ENCODE measurements around the gene HMCN2.

DNA sequence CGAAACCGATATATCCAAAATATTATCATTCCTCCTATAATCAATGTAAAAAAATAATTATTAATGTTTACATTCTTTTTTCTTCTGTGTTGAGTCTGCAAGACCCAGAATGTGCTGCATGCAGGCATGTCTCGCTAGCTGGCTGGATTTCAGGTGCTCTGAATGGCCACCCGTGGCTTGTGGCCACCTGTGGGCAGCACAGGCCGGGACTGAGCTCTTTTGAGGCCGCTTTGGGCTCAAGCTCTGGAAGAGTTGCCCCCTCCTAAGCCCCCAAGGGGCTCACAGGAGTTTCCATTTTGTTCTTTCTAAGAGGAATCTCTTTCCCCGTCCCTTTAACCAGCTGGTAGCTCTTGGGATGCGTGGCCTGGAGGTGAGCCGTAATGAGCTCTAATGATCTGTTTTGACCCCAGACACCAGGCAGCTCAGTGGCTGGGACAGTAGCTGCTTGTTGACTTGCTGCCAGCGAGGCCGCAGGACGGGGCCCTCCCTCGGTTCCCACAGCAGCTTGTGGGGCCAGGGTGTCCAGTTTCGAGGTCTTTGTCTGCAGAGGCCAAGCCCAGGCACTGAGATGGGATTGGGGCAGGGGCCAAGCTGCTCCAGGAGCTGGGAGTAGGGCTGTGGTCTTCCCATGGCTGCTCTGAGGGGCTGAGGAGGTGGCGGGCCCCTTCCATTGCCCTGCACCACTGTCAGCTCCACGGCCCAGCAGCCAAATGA lies 200.0 kb downstream of the HMCN2 start:
- TF ChIP-seq, protein P1, sequence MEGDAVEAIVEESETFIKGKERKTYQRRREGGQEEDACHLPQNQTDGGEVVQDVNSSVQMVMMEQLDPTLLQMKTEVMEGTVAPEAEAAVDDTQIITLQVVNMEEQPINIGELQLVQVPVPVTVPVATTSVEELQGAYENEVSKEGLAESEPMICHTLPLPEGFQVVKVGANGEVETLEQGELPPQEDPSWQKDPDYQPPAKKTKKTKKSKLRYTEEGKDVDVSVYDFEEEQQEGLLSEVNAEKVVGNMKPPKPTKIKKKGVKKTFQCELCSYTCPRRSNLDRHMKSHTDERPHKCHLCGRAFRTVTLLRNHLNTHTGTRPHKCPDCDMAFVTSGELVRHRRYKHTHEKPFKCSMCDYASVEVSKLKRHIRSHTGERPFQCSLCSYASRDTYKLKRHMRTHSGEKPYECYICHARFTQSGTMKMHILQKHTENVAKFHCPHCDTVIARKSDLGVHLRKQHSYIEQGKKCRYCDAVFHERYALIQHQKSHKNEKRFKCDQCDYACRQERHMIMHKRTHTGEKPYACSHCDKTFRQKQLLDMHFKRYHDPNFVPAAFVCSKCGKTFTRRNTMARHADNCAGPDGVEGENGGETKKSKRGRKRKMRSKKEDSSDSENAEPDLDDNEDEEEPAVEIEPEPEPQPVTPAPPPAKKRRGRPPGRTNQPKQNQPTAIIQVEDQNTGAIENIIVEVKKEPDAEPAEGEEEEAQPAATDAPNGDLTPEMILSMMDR (conservative IDR thresholded peaks at IDR 0.05; ENCODE audit: low read length): no peak
- TF ChIP-seq EZH2phosphoT487 (IDR thresholded peaks at IDR 0.05; ENCODE audit: borderline replicate concordance): no peak
